H9 (cell line): ENCODE results near the gene AMER1. TPM values are rescaled to one million over a fixed set of nuclear protein-coding genes. Genes with fewer than 3 reads are reported as not detected.

Experiments
- DNase-seq: peaks from one replicate; pipeline ENCODE4 v3.0.0-alpha.2; 2017
- H2AFZ ChIP-seq: one replicate; pipeline ENCODE4 v1.6.1; 2013; ENCODE audit warnings: mild to moderate bottlenecking, low read length, control low read depth, moderate library complexity
- H2AK5ac ChIP-seq: 2 replicates; pipeline ENCODE4 v1.6.1; 2013; ENCODE audit warnings: low read length, control low read depth, mixed read lengths; ENCODE audit not compliant: insufficient read length
- H2BK120ac ChIP-seq: one replicate; pipeline ENCODE4 v1.6.1; 2013; ENCODE audit warnings: low read depth, mild to moderate bottlenecking, low read length, control low read depth, inconsistent platforms; ENCODE audit not compliant: poor library complexity, severe bottlenecking
- H2BK12ac ChIP-seq: 2 replicates; pipeline ENCODE4 v1.6.1; 2013; ENCODE audit warnings: low read length, control low read depth, mixed read lengths, low read depth; ENCODE audit not compliant: insufficient read length
- H2BK15ac ChIP-seq: 2 replicates; pipeline ENCODE4 v1.6.1; 2013; ENCODE audit warnings: low read depth, low read length, control low read depth
- H2BK20ac ChIP-seq: one replicate; pipeline ENCODE4 v1.6.1; 2013; ENCODE audit warnings: low read depth, mild to moderate bottlenecking, low read length, control low read depth, inconsistent platforms; ENCODE audit not compliant: poor library complexity, severe bottlenecking
- H2BK5ac ChIP-seq: 2 replicates; pipeline ENCODE4 v1.6.1; 2013; ENCODE audit warnings: low read length, control low read depth, mixed read lengths; ENCODE audit not compliant: insufficient read length
- H3K14ac ChIP-seq: 2 replicates; pipeline ENCODE4 v1.6.1; 2013; ENCODE audit warnings: low read length, control low read depth; ENCODE audit not compliant: insufficient read depth
- H3K18ac ChIP-seq: 2 replicates; pipeline ENCODE4 v1.6.1; 2013; ENCODE audit warnings: low read depth, mild to moderate bottlenecking, mixed read lengths, low read length, control low read depth; ENCODE audit not compliant: insufficient read length
- H3K23ac ChIP-seq: 2 replicates; pipeline ENCODE4 v1.6.1; 2013; ENCODE audit warnings: low read length, control low read depth, mixed read lengths, low read depth; ENCODE audit not compliant: insufficient read length
- H3K23me2 ChIP-seq: 2 replicates; pipeline ENCODE4 v1.6.1; 2013; ENCODE audit warnings: low read depth, mild to moderate bottlenecking, mixed read lengths, low read length, control low read depth; ENCODE audit not compliant: insufficient read length, poor library complexity, severe bottlenecking
- H3K27ac ChIP-seq: 2 replicates; pipeline ENCODE4 v1.5.1; 2013; ENCODE audit warnings: low read length, control low read depth, mixed read lengths, low read depth; ENCODE audit not compliant: insufficient read length
- H3K27me3 ChIP-seq: 2 replicates; pipeline ENCODE4 v1.6.1; 2013; ENCODE audit warnings: low read length, control low read depth, inconsistent platforms; ENCODE audit not compliant: insufficient read depth
- H3K4ac ChIP-seq: 2 replicates; pipeline ENCODE4 v1.6.1; 2013; ENCODE audit warnings: low read depth, mild to moderate bottlenecking, control low read depth, inconsistent platforms, low read length, moderate library complexity
- H3K4me1 ChIP-seq: 2 replicates; pipeline ENCODE4 v1.6.1; 2013; ENCODE audit warnings: low read length, control low read depth, inconsistent platforms; ENCODE audit not compliant: insufficient read depth
- H3K4me2 ChIP-seq: 2 replicates; pipeline ENCODE4 v1.6.1; 2013; ENCODE audit warnings: low read length, control low read depth, mixed read lengths; ENCODE audit not compliant: insufficient read length, insufficient read depth
- H3K56ac ChIP-seq: 2 replicates; pipeline ENCODE4 v1.6.1; 2013; ENCODE audit warnings: low read depth, mild to moderate bottlenecking, mixed read lengths, low read length, control low read depth; ENCODE audit not compliant: insufficient read length
- H3K79me1 ChIP-seq: 2 replicates; pipeline ENCODE4 v1.6.1; 2013; ENCODE audit warnings: low read depth, mild to moderate bottlenecking, moderate library complexity, low read length, control low read depth, inconsistent platforms; ENCODE audit not compliant: insufficient read depth, poor library complexity, severe bottlenecking
- H3K79me2 ChIP-seq: 2 replicates; pipeline ENCODE4 v1.6.1; 2013; ENCODE audit warnings: low read length, control low read depth, inconsistent platforms; ENCODE audit not compliant: insufficient read depth
- H3K9ac ChIP-seq: 2 replicates; pipeline ENCODE4 v1.6.1; 2013; ENCODE audit warnings: low read length, control low read depth, mixed read lengths; ENCODE audit not compliant: insufficient read length; ENCODE audit errors: extremely low read depth
- H3K9me3 ChIP-seq: one replicate; pipeline ENCODE4 v1.6.1; 2013; ENCODE audit warnings: low read depth, low read length, inconsistent platforms; ENCODE audit not compliant: control insufficient read depth
- H3T11ph ChIP-seq: one replicate; pipeline ENCODE4 v1.6.1; 2013; ENCODE audit warnings: mild to moderate bottlenecking, low read length, control low read depth, inconsistent platforms
- H4K20me1 ChIP-seq: one replicate; pipeline ENCODE4 v1.6.1; 2013; ENCODE audit not compliant: control insufficient read depth, insufficient read length, insufficient read depth
- H4K5ac ChIP-seq: 2 replicates; pipeline ENCODE4 v1.6.1; 2013; ENCODE audit warnings: low read depth, mild to moderate bottlenecking, mixed read lengths, low read length, control low read depth; ENCODE audit not compliant: insufficient read length
- H4K8ac ChIP-seq: replicated peaks from 2 replicates; pipeline ENCODE4 v1.6.1; 2013; ENCODE audit warnings: low read length, control low read depth, mixed read lengths, low read depth; ENCODE audit not compliant: insufficient read length
- H4K91ac ChIP-seq: 2 replicates; pipeline ENCODE4 v1.6.1; 2013; ENCODE audit warnings: low read depth, mild to moderate bottlenecking, moderate library complexity, mixed read lengths, low read length, control low read depth; ENCODE audit not compliant: insufficient read length
- H3K27ac Mint-ChIP-seq, 3 experiments: 2 replicates in 2 of 3; 3 replicates in 1 of 3; pipeline ENCODE4 v1.8.0; 2020 to 2021; ENCODE audit warnings: mixed read lengths in 3 of 3, mild to moderate bottlenecking in 1 of 3, moderate library complexity in 1 of 3
- H3K27me3 Mint-ChIP-seq: 2 replicates; pipeline ENCODE4 v1.8.0; 2021; ENCODE audit warnings: low read depth, mild to moderate bottlenecking, moderate library complexity, mixed read lengths
- H3K36me3 Mint-ChIP-seq, 3 experiments: 2 replicates in 2 of 3; 3 replicates in 1 of 3; pipeline ENCODE4 v1.8.0; 2020 to 2021; ENCODE audit warnings: low read depth in 3 of 3, mixed read lengths in 3 of 3; ENCODE audit not compliant: insufficient read depth in 1 of 3
- H3K4me1 Mint-ChIP-seq, 2 experiments: 2 replicates each; pipeline ENCODE4 v1.8.0; 2020; ENCODE audit warnings: mixed read lengths in 2 of 2
- H3K4me3 Mint-ChIP-seq, 2 experiments: 2 replicates in 1 of 2; 3 replicates in 1 of 2; pipeline ENCODE4 v1.8.0; 2020 to 2021; ENCODE audit warnings: mild to moderate bottlenecking in 2 of 2, mixed read lengths in 2 of 2, moderate library complexity in 1 of 2
- H3K9me3 Mint-ChIP-seq, 2 experiments: 2 replicates in 1 of 2; 3 replicates in 1 of 2; pipeline ENCODE4 v1.8.0; 2020; ENCODE audit warnings: mild to moderate bottlenecking in 2 of 2, mixed read lengths in 2 of 2, moderate library complexity in 1 of 2
- WGBS: extraction: QIAGEN DNeasy Blood & Tissue Kit; methylation state at CpG from one replicate; pipeline ENCODE4 v1.1.7; 2013; ENCODE audit warnings: missing lambda C conversion rate, low lambda C conversion rate, mixed read lengths; ENCODE audit not compliant: insufficient read length; ENCODE audit errors: extremely low coverage; 5-methylcytosine and 5-hydroxymethylcytosine counted together
- total RNA-seq: library from RNA; stranded (reverse); gene quantifications from 2 replicates; pipeline ENCODE4 v1.2.1, GENCODE V29; 2021
- TF ChIP-seq, protein P1 (sequence below): fragments of 200-600 bp; sonication (generic); conservative IDR thresholded peaks from 3 replicates; pipeline ENCODE4 v1.8.0; 2021; ENCODE audit warnings: antibody characterized with exemption, mild to moderate bottlenecking

AMER1 gene
- total RNA-seq, 1 experiment from 2014 or later, result 6.2 TPM

DNA sequence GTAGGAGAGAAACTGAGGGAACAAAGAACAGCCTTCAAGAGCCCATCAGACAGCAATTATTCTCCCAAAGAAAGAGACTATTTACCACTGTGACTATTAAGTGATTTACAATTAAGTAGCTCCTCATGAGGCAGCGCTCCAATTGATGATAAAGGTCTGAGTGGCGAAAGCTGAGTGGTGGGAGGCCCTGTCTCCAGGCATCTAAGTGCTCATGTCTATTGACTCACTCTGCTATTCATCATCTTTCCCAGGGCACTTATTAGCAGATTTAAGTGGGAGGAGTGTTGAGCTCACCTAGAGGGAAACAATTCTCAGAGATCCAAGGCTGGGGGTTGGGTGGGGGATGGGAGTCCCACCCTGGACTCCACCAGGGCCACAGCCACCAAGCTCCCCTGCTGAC lies 23.3 kb downstream of the AMER1 start:
- Histone ChIP-seq H3K9ac (no peak overlapping the region), H2BK15ac (no peak overlapping the region), H3K18ac (no peak overlapping the region), H3K4me1 (no peaks in the 10 kb centered on the region), H3K14ac (no peak overlapping the region), H3K79me1 (no peaks in the 10 kb centered on the region), H3K27me3 (no peaks in the 10 kb centered on the region), H3K79me2 (no peaks in the 10 kb centered on the region), H2AK5ac (no peak overlapping the region), H2BK20ac (no peak overlapping the region), H2BK5ac (no peak overlapping the region), H3K27ac (no peak overlapping the region), H3K23ac (no peak overlapping the region), H3K56ac (no peak overlapping the region), H4K91ac (no peak overlapping the region), H2BK12ac (no peak overlapping the region), H4K5ac (no peak overlapping the region), H3K23me2 (no peaks in the 10 kb centered on the region), H3K4ac (no peak overlapping the region), H2BK120ac (no peak overlapping the region), H3K4me2 (no peak overlapping the region), H3K9me3 (peaks cover 43% of the 10 kb centered on the region), H3T11ph (no peak overlapping the region), H4K8ac (no peak overlapping the region), H2AFZ (no peak overlapping the region), H4K20me1 (no peaks in the 10 kb centered on the region)
- H3K27ac Mint-ChIP-seq, result no peak overlapping the region
- peaks cover 0 to 4% of the 10 kb centered on the region in 2 experiments; a peak in 2 of 4 replicates for H3K4me1 Mint-ChIP-seq
- no peak overlapping the region for H3K4me3 Mint-ChIP-seq
- peaks cover 0 to 3% (median 2%) of the 10 kb centered on the region in 3 experiments; a peak in 3 of 7 replicates for H3K36me3 Mint-ChIP-seq
- H3K9me3 Mint-ChIP-seq, result peaks cover 51 to 62% of the 10 kb centered on the region in 2 experiments
- H3K27me3 Mint-ChIP-seq, result no peaks in the 10 kb centered on the region; the same call in 1 of the 2 replicates
- TF ChIP-seq, protein P1, sequence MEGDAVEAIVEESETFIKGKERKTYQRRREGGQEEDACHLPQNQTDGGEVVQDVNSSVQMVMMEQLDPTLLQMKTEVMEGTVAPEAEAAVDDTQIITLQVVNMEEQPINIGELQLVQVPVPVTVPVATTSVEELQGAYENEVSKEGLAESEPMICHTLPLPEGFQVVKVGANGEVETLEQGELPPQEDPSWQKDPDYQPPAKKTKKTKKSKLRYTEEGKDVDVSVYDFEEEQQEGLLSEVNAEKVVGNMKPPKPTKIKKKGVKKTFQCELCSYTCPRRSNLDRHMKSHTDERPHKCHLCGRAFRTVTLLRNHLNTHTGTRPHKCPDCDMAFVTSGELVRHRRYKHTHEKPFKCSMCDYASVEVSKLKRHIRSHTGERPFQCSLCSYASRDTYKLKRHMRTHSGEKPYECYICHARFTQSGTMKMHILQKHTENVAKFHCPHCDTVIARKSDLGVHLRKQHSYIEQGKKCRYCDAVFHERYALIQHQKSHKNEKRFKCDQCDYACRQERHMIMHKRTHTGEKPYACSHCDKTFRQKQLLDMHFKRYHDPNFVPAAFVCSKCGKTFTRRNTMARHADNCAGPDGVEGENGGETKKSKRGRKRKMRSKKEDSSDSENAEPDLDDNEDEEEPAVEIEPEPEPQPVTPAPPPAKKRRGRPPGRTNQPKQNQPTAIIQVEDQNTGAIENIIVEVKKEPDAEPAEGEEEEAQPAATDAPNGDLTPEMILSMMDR, result no peak
- WGBS, result no CpG with 5 or more reads among the region's 2 CpGs
- DNase-seq, result no peak
